H1 (cell line): ENCODE results near the gene RFLNA. TPM values are rescaled to one million over a fixed set of nuclear protein-coding genes. Genes with fewer than 3 reads are reported as not detected.
A peak's percentile ranks its signal among the peaks of the same experiment; 100 is the strongest.

Experiments
- CTCF ChIA-PET: fragments of 300-600 bp; sonication (Branson Sonifier 250); formaldehyde crosslinking; loops from one replicate; lab custom pipeline; 2021; ENCODE audit not compliant: partially characterized antibody; lab: Charles Lee
- POLR2A ChIA-PET: fragments of 300-600 bp; sonication (Branson Sonifier 250); formaldehyde crosslinking; loops from one replicate; lab custom pipeline; 2021; ENCODE audit warnings: inconsistent platforms; ENCODE audit not compliant: partially characterized antibody; lab: Charles Lee
- DNase-seq, 2 experiments: peaks; one replicate each; pipeline versions ENCODE4 v3.0.0 to v3.0.0-alpha.2; 2010 to 2022; ENCODE audit warnings: low spot score in 2 of 2, low read depth in 1 of 2, mixed read lengths in 1 of 2
- FAIRE-seq: peaks from 2 replicates; lab custom pipeline; 2011; peaks lifted over from hg19 to GRCh38; lab: Jason Lieb, UNC
- H2AFZ ChIP-seq: 2 replicates; pipeline ENCODE4 v1.8.1; 2012; ENCODE audit warnings: low read length, inconsistent platforms
- H2AK5ac ChIP-seq: 2 replicates; pipeline ENCODE4 v1.6.1; 2013; ENCODE audit warnings: low read depth, low read length
- H2BK120ac ChIP-seq: replicated peaks from 2 replicates; pipeline ENCODE3; 2013; ENCODE audit warnings: low read depth, low read length, inconsistent platforms
- H2BK12ac ChIP-seq: 2 replicates; pipeline ENCODE4 v1.6.1; 2013; ENCODE audit warnings: low read depth, low read length
- H2BK15ac ChIP-seq: 2 replicates; pipeline ENCODE4 v1.6.1; 2013; ENCODE audit warnings: low read length
- H2BK20ac ChIP-seq: 2 replicates; pipeline ENCODE4 v1.6.1; 2013; ENCODE audit warnings: low read length
- H2BK5ac ChIP-seq: 2 replicates; pipeline ENCODE4 v1.6.1; 2013; ENCODE audit warnings: low read depth, low read length
- H3K14ac ChIP-seq: 2 replicates; pipeline ENCODE4 v1.6.1; 2013; ENCODE audit warnings: inconsistent platforms; ENCODE audit not compliant: insufficient read length
- H3K18ac ChIP-seq: 2 replicates; pipeline ENCODE4 v1.6.1; 2013; ENCODE audit warnings: low read length; ENCODE audit errors: extremely low read depth
- H3K23ac ChIP-seq: 2 replicates; pipeline ENCODE4 v1.6.1; 2013; ENCODE audit warnings: inconsistent platforms; ENCODE audit not compliant: insufficient read length
- H3K23me2 ChIP-seq: 2 replicates; pipeline ENCODE4 v1.6.1; 2013; ENCODE audit warnings: low read depth, low read length
- H3K27ac ChIP-seq: 2 replicates; pipeline ENCODE4 v1.6.1; 2011; ENCODE audit warnings: low read depth, low read length, inconsistent platforms
- H3K27me3 ChIP-seq, 4 experiments: replicated peaks in 1 of 4; 1 replicate in 1 of 4; 2 replicates in 3 of 4; pipeline versions ENCODE4 v1.6.1 to v1.8.1; 2011 to 2013; ENCODE audit warnings: low read length in 3 of 4, mild to moderate bottlenecking in 3 of 4, inconsistent platforms in 2 of 4, mixed read lengths in 2 of 4, moderate library complexity in 1 of 4; ENCODE audit not compliant: control insufficient read depth in 3 of 4, insufficient read depth in 3 of 4; ENCODE audit errors: extremely low read depth in 1 of 4
- H3K36me3 ChIP-seq, 4 experiments: 2 replicates each; pipeline versions ENCODE4 v1.6.1 to v1.8.1; 2011 to 2013; ENCODE audit warnings: mild to moderate bottlenecking in 4 of 4, low read length in 3 of 4, moderate library complexity in 2 of 4, control low read depth in 1 of 4, inconsistent platforms in 1 of 4; ENCODE audit not compliant: insufficient read depth in 4 of 4, control insufficient read depth in 2 of 4
- H3K4ac ChIP-seq: replicated peaks from 2 replicates; pipeline ENCODE3; 2013; ENCODE audit warnings: low read length, low read depth, mixed read lengths, inconsistent platforms; ENCODE audit not compliant: insufficient read length
- H3K4me1 ChIP-seq, 4 experiments: replicated peaks in 1 of 4; 1 replicate in 1 of 4; 2 replicates in 3 of 4; pipeline versions ENCODE4 v1.6.1 to v1.8.1; 2011 to 2013; ENCODE audit warnings: low read length in 3 of 4, inconsistent platforms in 2 of 4, mixed read lengths in 1 of 4; ENCODE audit not compliant: insufficient read depth in 4 of 4, control insufficient read depth in 3 of 4
- H3K4me2 ChIP-seq, 2 experiments: 2 replicates each; pipeline versions ENCODE4 v1.6.1 to v1.8.1; 2011 to 2013; ENCODE audit warnings: low read depth in 2 of 2, low read length in 2 of 2, control low read depth in 1 of 2, inconsistent platforms in 1 of 2, mild to moderate bottlenecking in 1 of 2; ENCODE audit not compliant: insufficient read depth in 1 of 2
- H3K4me3 ChIP-seq, 4 experiments: fragments of 200-600, 300-600 bp in 1 of 4; sonication (generic), shearing (Covaris generic), sonication (Bioruptor Twin) in 1 of 4; 2 replicates each; pipeline versions ENCODE4 v1.5.1 to v1.8.1; 2011 to 2016; ENCODE audit warnings: low read length in 4 of 4, low read depth in 3 of 4, control low read depth in 2 of 4, inconsistent platforms in 2 of 4, mild to moderate bottlenecking in 2 of 4, mixed read lengths in 1 of 4, moderate library complexity in 1 of 4; ENCODE audit not compliant: insufficient read depth in 2 of 4; ENCODE audit errors: extremely low read depth in 1 of 4
- H3K56ac ChIP-seq: replicated peaks from 2 replicates; pipeline ENCODE3; 2013; ENCODE audit warnings: low read depth, mild to moderate bottlenecking, mixed read lengths, low read length, inconsistent platforms; ENCODE audit not compliant: insufficient read length
- H3K79me1 ChIP-seq: 2 replicates; pipeline ENCODE4 v1.6.1; 2013; ENCODE audit warnings: low read depth, low read length, control low read depth
- H3K79me2 ChIP-seq, 2 experiments: 2 replicates each; pipeline versions ENCODE4 v1.6.1 to v1.8.1; 2012 to 2013; ENCODE audit warnings: low read length in 2 of 2, mild to moderate bottlenecking in 2 of 2, inconsistent platforms in 1 of 2; ENCODE audit not compliant: insufficient read depth in 2 of 2, control insufficient read depth in 1 of 2
- H3K9ac ChIP-seq, 4 experiments: replicated peaks in 1 of 4; 1 replicate in 1 of 4; 2 replicates in 3 of 4; pipeline versions ENCODE4 v1.6.1 to v1.8.1; 2011 to 2013; ENCODE audit warnings: low read depth in 3 of 4, low read length in 3 of 4, control low read depth in 2 of 4, mild to moderate bottlenecking in 2 of 4, moderate library complexity in 2 of 4, inconsistent platforms in 1 of 4; ENCODE audit errors: extremely low read depth in 1 of 4
- H3K9me3 ChIP-seq, 2 experiments: 2 replicates each; pipeline versions ENCODE4 v1.6.1 to v1.8.1; 2012 to 2013; ENCODE audit warnings: mild to moderate bottlenecking in 2 of 2, moderate library complexity in 2 of 2, control low read depth in 1 of 2, inconsistent platforms in 1 of 2, low read depth in 1 of 2, low read length in 1 of 2, mixed read lengths in 1 of 2; ENCODE audit not compliant: insufficient read depth in 2 of 2
- H4K20me1 ChIP-seq, 2 experiments: replicated peaks in 1 of 2; 2 replicates each; pipeline versions ENCODE3 to v1.8.1; 2011 to 2013; ENCODE audit warnings: inconsistent platforms in 2 of 2, low read length in 2 of 2, mild to moderate bottlenecking in 1 of 2; ENCODE audit not compliant: insufficient read depth in 2 of 2, control insufficient read depth in 1 of 2
- H4K5ac ChIP-seq: 2 replicates; pipeline ENCODE4 v1.6.1; 2013; ENCODE audit warnings: low read length, low read depth, mixed read lengths, inconsistent platforms; ENCODE audit not compliant: insufficient read length
- H4K8ac ChIP-seq: 2 replicates; pipeline ENCODE4 v1.8.0; 2013; ENCODE audit warnings: mild to moderate bottlenecking, moderate library complexity, low read length, inconsistent platforms; ENCODE audit not compliant: insufficient read depth; ENCODE audit errors: extremely low read depth
- H4K91ac ChIP-seq: replicated peaks from 2 replicates; pipeline ENCODE3; 2013; ENCODE audit warnings: low read length, mixed read lengths, inconsistent platforms; ENCODE audit not compliant: insufficient read length
- CBX8 ChIP-seq: fragments of 300-800, 300-1000 bp; sonication (generic); IDR thresholded peaks from 2 replicates; pipeline ENCODE4 v1.7.1; 2016; ENCODE audit warnings: low read depth, low read length, borderline replicate concordance
- EZH2 ChIP-seq: fragments of 200-600 bp; sonication (generic); IDR thresholded peaks from 2 replicates; pipeline ENCODE4 v1.7.1; 2012; ENCODE audit warnings: low read depth, mild to moderate bottlenecking, moderate library complexity, low read length, inconsistent platforms; ENCODE audit not compliant: severe bottlenecking
- SAP30 ChIP-seq: fragments of 300-600 bp; sonication (generic); IDR thresholded peaks from 2 replicates; pipeline ENCODE4 v1.7.1; 2012; ENCODE audit warnings: low read length, moderate library complexity, mild to moderate bottlenecking, inconsistent platforms; ENCODE audit not compliant: insufficient read depth, insufficient replicate concordance
- SP4 ChIP-seq: IDR thresholded peaks from 2 replicates; pipeline ENCODE4 v1.6.1; 2012; ENCODE audit warnings: low read length, inconsistent platforms
- TCF12 ChIP-seq: IDR thresholded peaks from 2 replicates; pipeline ENCODE4 v1.6.1; 2011; ENCODE audit warnings: low read depth, mild to moderate bottlenecking, low read length
- WGBS, 2 experiments: shearing (Covaris generic) in 1 of 2; methylation state at CpG; one replicate each; pipeline versions ENCODE4 v1.1.6 to v1.1.7; 2013 to 2015; ENCODE audit warnings: low lambda C conversion rate in 2 of 2, mixed read lengths in 2 of 2, inconsistent platforms in 1 of 2, low coverage in 1 of 2, missing lambda C conversion rate in 1 of 2; ENCODE audit not compliant: insufficient replicate concordance in 2 of 2, insufficient coverage in 1 of 2, insufficient read length in 1 of 2; ENCODE audit errors: extremely low coverage in 1 of 2, missing lambda C conversion rate in 1 of 2; 5-methylcytosine and 5-hydroxymethylcytosine counted together
- polyA plus RNA-seq, 7 experiments: library from polyadenylated mRNA; depleted of rRNA in 3 of 7; stranded (reverse) in 5 of 7; unstranded in 2 of 7; fragments of >200 nt in 5 of 7; fragments of 200-250 nt in 2 of 7; gene quantifications; 1 replicate in 5 of 7; 2 replicates in 1 of 7; 4 replicates in 1 of 7; pipeline versions ENCODE4 v1.2.1 to v1.2.3, GENCODE V29; 2011 to 2013; ENCODE audit warnings: missing spikeins in 2 of 7, mixed read lengths in 2 of 7
- total RNA-seq: library from RNA; stranded (reverse); fragmentation: NEBNext Ultra II Directional; extraction: Animal tissue kit (Norgen Biotek cat#: 25700); gene quantifications from 2 replicates; pipeline ENCODE4 v1.2.1, GENCODE V29; 2021
- TF ChIP-seq, protein P1 (sequence below): IDR thresholded peaks from 2 replicates; pipeline ENCODE4 v1.6.1; 2012; ENCODE audit warnings: inconsistent platforms

The RFLNA gene
- total and polyA plus RNA-seq, 2 of the 8 experiments (the other 6 are each of a cell fraction or from before 2014, with no cell fraction given) = 6.4 to 6.6 TPM

DNA sequence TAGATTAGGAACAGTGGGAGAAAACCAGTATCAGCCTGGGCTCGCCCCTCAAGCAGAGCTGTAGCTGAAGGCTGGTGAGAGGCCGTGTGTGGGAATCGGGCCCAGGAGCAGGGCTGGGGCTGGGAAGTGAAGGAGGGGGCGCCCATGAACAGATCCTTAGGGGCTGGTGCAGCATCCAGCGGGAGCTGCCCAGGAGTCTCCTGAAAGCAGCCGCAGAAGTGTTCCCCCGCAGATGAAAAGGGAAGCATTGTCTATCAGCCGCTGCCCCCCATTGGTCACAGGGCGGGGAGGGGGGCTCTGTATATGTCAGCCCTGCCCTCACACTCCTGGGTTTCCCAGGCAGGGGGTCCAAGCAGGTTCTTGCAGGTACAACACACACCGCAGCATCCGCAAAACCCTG, 15.6 kb upstream of the RFLNA start:
- no peak overlapping the region for H3K23ac ChIP-seq
- POLR2A ChIA-PET = interaction anchor here (1.4 kb wide), 1 partner anchor 15 kb away, joined by 6 read pairs; the partner anchor contains the start of gene RFLNA
- H3K56ac ChIP-seq = no peak overlapping the region
- H2BK20ac ChIP-seq = peak overlapping the region; percentile 66; the same call in 1 of the 2 replicates
- no peaks in the 10 kb centered on the region; a peak in 1 of 7 replicates for H3K27me3 ChIP-seq
- no peak overlapping the region for H3K4ac ChIP-seq
- H3K79me1 ChIP-seq = no peaks in the 10 kb centered on the region
- H3K14ac ChIP-seq = no peak overlapping the region
- FAIRE-seq (no peak), DNase-seq (no peak)
- H3K4me3 ChIP-seq = no peak overlapping the region
- no peak overlapping the region for H3K27ac ChIP-seq
- no peaks in the 10 kb centered on the region for H3K36me3 ChIP-seq
- peaks cover 0 to 19% (median 4%) of the 10 kb centered on the region in 4 experiments; a peak in 4 of 7 replicates for H3K4me1 ChIP-seq
- H2BK5ac ChIP-seq = 0 out of 2 replicates have a peak overlapping the region, but pooled peaks have one; percentile 68
- no peaks in the 10 kb centered on the region for H3K23me2 ChIP-seq
- no peak overlapping the region for H4K5ac ChIP-seq
- no peaks in the 10 kb centered on the region for H3K79me2 ChIP-seq
- H3K18ac ChIP-seq = no peak overlapping the region
- H4K91ac ChIP-seq = peak overlapping the region; percentile 67
- H3K4me2 ChIP-seq = no peak overlapping the region
- CTCF ChIA-PET = interaction anchor here (0.8 to 3.1 kb wide), 11 partner anchors 9 to 247 kb away, joined by 3 to 12 read pairs (median 5); no protein-coding TSS in a partner anchor
- peak overlapping the region; percentile 82; the same call in 1 of the 2 replicates for H2BK12ac ChIP-seq
- H2BK120ac ChIP-seq = no peak overlapping the region
- no peak for TF ChIP-seq SP4
- TF ChIP-seq SAP30 = no peak
- TF ChIP-seq, protein P1, sequence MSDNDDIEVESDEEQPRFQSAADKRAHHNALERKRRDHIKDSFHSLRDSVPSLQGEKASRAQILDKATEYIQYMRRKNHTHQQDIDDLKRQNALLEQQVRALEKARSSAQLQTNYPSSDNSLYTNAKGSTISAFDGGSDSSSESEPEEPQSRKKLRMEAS = no peak
- TF ChIP-seq CBX8 = no peak
- TF ChIP-seq TCF12 = no peak
- TF ChIP-seq EZH2 = no peak
- H3K9me3 ChIP-seq = peaks cover 0 to under 1% of the 10 kb centered on the region in 2 experiments; a peak in 1 of 4 replicates
- H4K20me1 ChIP-seq = no peaks in the 10 kb centered on the region
- peak overlapping the region; percentile 9; the same call in 1 of the 2 replicates for H4K8ac ChIP-seq
- H2AK5ac ChIP-seq = no peak overlapping the region
- H2BK15ac ChIP-seq = peak overlapping the region; percentile 99
- WGBS, 2 experiments = 84% methylated on average over 11 of the region's 11 CpGs; no CpG with 5 or more reads in 1 of the 2 experiments
- H2AFZ ChIP-seq = no peak overlapping the region
- no peak overlapping the region for H3K9ac ChIP-seq
